Muscle of leg (tissue), 11 donors: Measurements from ENCODE around the gene DPH3. TPM values are rescaled to one million over a fixed set of nuclear protein-coding genes. Genes with fewer than 3 reads are reported as not detected.

Experiments used
- DNase-seq: peaks from one replicate; pipeline ENCODE4 v3.0.0; 2013
- H3K27ac ChIP-seq: one replicate; pipeline ENCODE4 v1.5.1; 2013; ENCODE audit warnings: mild to moderate bottlenecking, low read length, control low read depth
- H3K27me3 ChIP-seq: one replicate; pipeline ENCODE4 v1.6.1; 2013; ENCODE audit warnings: low read length; ENCODE audit not compliant: control insufficient read depth, insufficient read depth
- H3K36me3 ChIP-seq: one replicate; pipeline ENCODE4 v1.6.1; 2013; ENCODE audit warnings: low read length; ENCODE audit not compliant: control insufficient read depth, insufficient read depth
- H3K4me1 ChIP-seq: one replicate; pipeline ENCODE4 v1.6.1; 2013; ENCODE audit warnings: low read length; ENCODE audit not compliant: control insufficient read depth, insufficient read depth
- H3K4me3 ChIP-seq: one replicate; pipeline ENCODE4 v1.5.1; 2013; ENCODE audit warnings: low read length, control low read depth
- H3K9me3 ChIP-seq: replicated peaks from 2 replicates; pipeline ENCODE4 v1.6.1; 2013; ENCODE audit warnings: low read depth, low read length; ENCODE audit not compliant: control insufficient read depth
- WGBS: methylation state at CpG from one replicate; pipeline ENCODE4 v1.1.5; 2013; ENCODE audit warnings: missing lambda C conversion rate; ENCODE audit not compliant: insufficient coverage; 5-methylcytosine and 5-hydroxymethylcytosine counted together
- polyA plus RNA-seq, 8 donors: library from polyadenylated mRNA; unstranded; fragments of 120-200 nt; gene quantifications; one replicate each; pipeline versions ENCODE4 v1.2.1 to v1.2.3, GENCODE V29; 2013; ENCODE audit warnings: inconsistent platforms in 1 of 8, low replicate concordance in 1 of 8; ENCODE audit not compliant: insufficient read length in 8 of 8, insufficient read depth in 1 of 8
- total RNA-seq: library from RNA; stranded (reverse); fragments of 120-200 nt; gene quantifications from one replicate; pipeline ENCODE4 v1.2.4, GENCODE V29; 2013

Gene DPH3
- total and polyA plus RNA-seq, 9 donors = 15.5 to 26.1 (median 23.6) TPM

DNA sequence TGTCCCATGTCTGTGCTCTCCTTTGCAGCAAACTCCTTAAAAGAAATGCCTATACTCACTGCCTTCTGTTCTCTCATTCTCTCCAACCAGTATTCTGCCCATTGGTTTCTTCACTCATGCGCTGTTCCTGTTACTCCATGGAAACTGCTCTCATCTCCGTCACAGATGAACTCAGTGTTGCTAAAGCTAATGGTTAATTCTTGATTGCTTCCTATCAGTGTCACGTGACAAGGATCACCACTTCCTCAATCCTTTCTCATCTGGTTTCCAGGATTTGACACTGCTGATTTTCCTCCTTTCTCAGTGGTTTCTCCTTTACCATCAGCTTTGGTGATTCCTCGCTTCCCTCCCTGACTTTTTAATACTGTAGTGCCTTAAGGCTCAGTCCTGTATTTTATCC, 2.6 kb downstream of the DPH3 start:
- DNase-seq = no peak
- 81% methylated on average over 4 of the region's 4 CpGs for WGBS
- Histone ChIP-seq H3K27me3 (no peaks in the 10 kb centered on the region), H3K4me1 (peaks cover 13% of the 10 kb centered on the region), H3K27ac (no peak overlapping the region), H3K36me3 (peaks cover 13% of the 10 kb centered on the region), H3K9me3 (no peaks in the 10 kb centered on the region), H3K4me3 (no peak overlapping the region)

DNA sequence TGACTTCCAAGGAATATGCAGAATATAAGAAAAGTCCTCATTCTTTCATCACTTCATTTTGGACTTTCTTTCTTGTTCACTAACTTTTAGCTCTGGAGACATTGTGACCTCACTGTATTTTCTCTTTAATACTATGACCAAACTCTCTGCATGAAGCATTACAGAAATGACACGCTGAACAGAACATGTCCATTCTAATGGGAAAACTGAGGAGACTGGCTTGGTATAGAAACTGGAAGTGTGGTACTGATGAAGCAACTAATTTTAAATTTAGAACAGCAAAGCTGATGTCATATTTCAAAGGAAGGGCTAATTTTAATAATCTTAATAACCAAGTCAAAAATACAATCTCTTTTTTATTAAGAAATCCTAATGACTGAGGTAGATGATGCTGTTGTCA, 4.7 kb downstream of the DPH3 start:
- no peak for DNase-seq
- WGBS = no CpG with 5 or more reads among the region's 1 CpG
- Histone ChIP-seq H3K36me3 (peaks cover 13% of the 10 kb centered on the region), H3K4me1 (peaks cover 6% of the 10 kb centered on the region), H3K27me3 (no peaks in the 10 kb centered on the region), H3K9me3 (no peaks in the 10 kb centered on the region), H3K4me3 (no peak overlapping the region), H3K27ac (no peak overlapping the region)

DNA sequence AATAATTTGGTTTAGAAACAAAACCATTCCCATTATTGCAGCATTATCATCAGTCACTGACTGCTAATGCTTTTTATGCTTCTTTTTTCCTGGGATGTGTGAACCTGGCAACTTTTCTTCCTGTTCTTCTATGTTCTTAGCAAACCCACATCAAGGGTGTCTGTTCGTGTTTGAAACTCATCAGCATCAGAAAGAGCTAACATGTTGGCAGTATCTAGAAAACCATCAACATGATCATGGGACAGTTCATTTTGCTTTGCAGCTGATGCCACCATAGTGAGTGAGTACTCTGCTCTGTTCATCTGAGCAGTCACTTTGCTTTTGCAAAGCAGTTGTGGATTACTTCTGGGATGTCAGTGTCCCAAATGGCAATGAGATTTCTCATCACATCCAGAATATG, 5.9 kb downstream of the DPH3 start:
- Histone ChIP-seq H3K36me3 (peaks cover 13% of the 10 kb centered on the region), H3K27ac (no peak overlapping the region), H3K4me3 (no peak overlapping the region), H3K9me3 (no peaks in the 10 kb centered on the region), H3K27me3 (no peaks in the 10 kb centered on the region), H3K4me1 (peaks cover 2% of the 10 kb centered on the region)
- DNase-seq = no peak
- WGBS = no CpG with 5 or more reads among the region's 1 CpG

DNA sequence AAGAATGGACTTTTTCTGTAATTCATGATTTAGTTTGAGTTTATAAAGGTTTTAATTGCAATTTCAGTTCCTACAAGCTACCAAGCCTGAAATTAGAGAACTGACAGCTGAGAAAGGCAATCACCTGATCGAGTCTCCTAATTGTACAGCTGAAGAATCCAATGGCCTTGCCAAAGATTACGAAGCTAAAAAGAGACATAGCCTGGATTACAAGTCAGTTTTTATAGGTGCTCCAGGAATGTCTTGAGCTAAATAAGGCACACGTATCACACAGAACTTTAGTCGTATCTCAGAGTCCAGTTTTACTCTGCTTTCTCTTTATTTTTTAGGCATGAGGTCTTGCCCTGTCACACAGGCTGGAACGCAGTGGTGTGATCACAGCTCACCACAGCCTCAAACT, 6.6 kb downstream of the DPH3 start:
- Histone ChIP-seq H3K4me3 (no peak overlapping the region), H3K27ac (no peak overlapping the region), H3K36me3 (peaks cover 13% of the 10 kb centered on the region), H3K9me3 (no peaks in the 10 kb centered on the region), H3K27me3 (no peaks in the 10 kb centered on the region), H3K4me1 (peaks cover 2% of the 10 kb centered on the region)
- 75% methylated on average over 2 of the region's 5 CpGs for WGBS
- no peak for DNase-seq

DNA sequence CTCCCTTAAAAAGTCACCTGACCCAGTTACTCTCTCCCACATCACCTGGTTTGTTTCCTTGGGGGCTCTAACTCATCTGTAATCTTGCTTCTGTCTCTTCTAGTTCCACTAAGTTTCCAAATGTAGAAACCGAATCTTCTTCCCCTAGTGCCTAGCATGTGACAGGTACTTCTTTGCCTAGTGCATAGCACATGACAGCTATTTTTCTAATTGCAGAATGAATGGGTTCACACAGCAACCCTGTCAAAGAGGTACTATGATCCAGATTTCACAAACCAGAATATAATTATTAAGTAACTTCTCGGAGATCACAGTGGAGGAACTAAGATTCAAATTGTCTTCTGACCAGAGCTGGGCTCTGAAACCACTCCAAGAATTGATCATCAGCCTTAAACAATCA, 7.4 kb downstream of the DPH3 start:
- Histone ChIP-seq H3K27ac (no peak overlapping the region), H3K27me3 (no peaks in the 10 kb centered on the region), H3K4me3 (no peak overlapping the region), H3K9me3 (no peaks in the 10 kb centered on the region), H3K4me1 (peaks cover 2% of the 10 kb centered on the region), H3K36me3 (peaks cover 10% of the 10 kb centered on the region)
- DNase-seq = no peak
- 89% methylated on average over 1 of the region's 2 CpGs for WGBS

DNA sequence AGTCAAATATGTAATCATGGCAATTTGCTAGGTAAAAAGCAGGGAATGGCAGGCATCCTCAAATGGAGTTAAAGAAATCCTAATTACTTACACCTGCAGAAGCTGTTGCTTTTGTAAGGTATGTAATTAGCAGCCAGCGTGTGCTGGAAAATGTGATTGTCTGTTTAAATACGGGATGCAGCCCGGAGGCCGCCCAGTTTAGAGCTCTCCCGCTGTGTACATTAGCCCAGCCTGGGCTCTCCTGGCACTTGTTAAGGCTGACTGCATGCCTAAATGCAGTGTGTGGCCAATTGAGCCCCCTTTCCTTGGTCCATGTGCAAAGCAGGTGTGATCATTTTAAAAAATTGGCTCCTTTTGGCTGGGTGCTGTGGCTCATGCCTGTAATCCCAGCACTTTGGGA, 9.0 kb downstream of the DPH3 start:
- no peak overlapping the region for H3K4me3 ChIP-seq
- H3K36me3 ChIP-seq = peaks cover 7% of the 10 kb centered on the region
- H3K27ac ChIP-seq = no peak overlapping the region
- H3K27me3 ChIP-seq = no peaks in the 10 kb centered on the region
- no peaks in the 10 kb centered on the region for H3K9me3 ChIP-seq
- no peak for DNase-seq
- 74% methylated on average over 4 of the region's 5 CpGs for WGBS
- peaks cover 2% of the 10 kb centered on the region for H3K4me1 ChIP-seq

DNA sequence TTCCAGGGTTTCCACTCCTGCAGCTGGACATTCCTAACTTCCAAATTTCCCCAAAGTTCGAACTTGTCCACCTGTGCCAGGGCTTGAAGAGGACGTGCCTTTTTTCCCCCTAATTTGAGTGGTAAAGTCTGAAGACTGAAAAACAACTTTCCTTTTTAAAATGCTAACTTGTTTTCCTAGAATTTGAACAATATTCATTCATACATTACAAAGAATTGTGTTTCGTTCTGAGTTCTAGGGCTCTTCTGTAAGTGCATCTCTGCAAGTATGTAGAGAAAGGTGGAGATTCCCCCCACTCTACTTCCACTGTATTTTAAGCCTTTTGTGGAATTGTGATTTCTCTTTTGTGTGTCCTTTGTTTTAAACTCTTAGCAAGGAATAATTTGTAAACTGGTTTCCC, 9.4 kb downstream of the DPH3 start:
- WGBS = no CpG with 5 or more reads among the region's 3 CpGs
- no peak overlapping the region for H3K27ac ChIP-seq
- H3K9me3 ChIP-seq = no peaks in the 10 kb centered on the region
- no peaks in the 10 kb centered on the region for H3K27me3 ChIP-seq
- no peak overlapping the region for H3K4me3 ChIP-seq
- DNase-seq = no peak
- peaks cover 2% of the 10 kb centered on the region for H3K4me1 ChIP-seq
- H3K36me3 ChIP-seq = peaks cover 7% of the 10 kb centered on the region

DNA sequence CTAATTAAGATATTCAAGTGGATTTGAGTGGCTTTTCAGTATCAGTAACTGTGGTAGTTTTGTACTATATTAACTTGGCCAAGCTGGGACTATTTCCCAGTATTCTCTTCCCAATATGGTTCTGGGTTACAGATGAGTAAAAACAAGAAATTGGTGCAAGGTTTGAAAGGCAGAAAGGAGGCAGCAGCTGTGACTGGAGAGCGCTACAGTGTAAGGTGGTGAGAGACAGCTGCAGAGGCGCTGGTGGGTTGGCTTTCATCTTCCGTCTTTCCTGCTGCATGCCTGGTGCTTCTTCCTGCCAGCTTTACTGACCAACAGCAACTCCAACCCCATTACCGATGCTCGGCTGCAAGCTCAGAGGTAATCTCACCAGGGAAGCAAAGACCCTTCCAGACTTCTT, 9.8 kb downstream of the DPH3 start:
- 71% methylated on average over 5 of the region's 5 CpGs for WGBS
- no peak overlapping the region for H3K4me3 ChIP-seq
- no peaks in the 10 kb centered on the region for H3K9me3 ChIP-seq
- no peak overlapping the region for H3K27ac ChIP-seq
- H3K4me1 ChIP-seq = peaks cover 2% of the 10 kb centered on the region
- H3K36me3 ChIP-seq = peaks cover 7% of the 10 kb centered on the region
- DNase-seq = no peak
- no peaks in the 10 kb centered on the region for H3K27me3 ChIP-seq

DNA sequence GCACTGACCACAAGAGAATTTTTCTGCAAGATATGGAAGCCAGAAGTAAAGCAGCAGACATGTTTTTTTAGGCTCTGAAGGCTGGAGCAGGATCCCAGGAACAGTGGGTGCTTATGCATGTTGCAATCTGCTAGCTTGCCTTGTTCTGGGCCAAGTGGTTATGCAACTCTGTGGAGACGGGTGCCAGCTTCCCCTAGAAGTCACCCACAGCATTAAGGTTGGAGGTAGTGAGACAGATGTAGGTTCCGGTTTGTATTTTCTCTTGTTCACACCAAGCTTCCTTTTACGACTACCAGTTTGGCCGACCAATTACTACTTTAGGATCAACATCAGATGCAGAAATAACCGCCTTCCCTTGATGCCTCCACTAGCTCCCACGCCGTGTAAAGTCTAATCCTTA, 11.1 kb downstream of the DPH3 start:
- Histone ChIP-seq H3K36me3 (no peaks in the 10 kb centered on the region), H3K27ac (no peak overlapping the region), H3K9me3 (no peaks in the 10 kb centered on the region), H3K4me1 (peaks cover 2% of the 10 kb centered on the region), H3K4me3 (no peak overlapping the region), H3K27me3 (no peaks in the 10 kb centered on the region)
- peak; percentile 32 for DNase-seq
- 71% methylated on average over 3 of the region's 7 CpGs for WGBS

DNA sequence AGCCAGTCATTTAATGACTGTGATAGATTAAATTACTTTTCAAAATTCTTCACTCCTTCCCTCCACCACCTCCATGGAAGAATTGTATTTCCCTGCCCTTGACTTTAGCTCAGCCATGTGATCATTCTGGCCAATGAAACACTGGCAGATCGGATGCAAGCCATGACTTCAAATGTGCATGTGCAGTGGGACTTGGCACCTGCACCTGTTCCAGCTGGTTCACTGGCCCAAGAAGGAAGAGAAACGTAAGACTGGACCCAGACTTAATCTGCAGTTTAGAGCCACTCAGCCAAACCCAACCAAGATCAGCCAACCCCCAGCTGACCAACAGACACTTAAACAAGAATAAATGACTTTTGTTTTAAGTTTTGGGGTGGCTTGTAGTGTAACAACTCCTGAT, 11.8 kb downstream of the DPH3 start:
- Histone ChIP-seq H3K4me3 (no peak overlapping the region), H3K4me1 (no peaks in the 10 kb centered on the region), H3K27ac (no peak overlapping the region), H3K36me3 (no peaks in the 10 kb centered on the region), H3K27me3 (no peaks in the 10 kb centered on the region), H3K9me3 (no peaks in the 10 kb centered on the region)
- WGBS = 60% methylated on average over 1 of the region's 2 CpGs
- DNase-seq = no peak

DNA sequence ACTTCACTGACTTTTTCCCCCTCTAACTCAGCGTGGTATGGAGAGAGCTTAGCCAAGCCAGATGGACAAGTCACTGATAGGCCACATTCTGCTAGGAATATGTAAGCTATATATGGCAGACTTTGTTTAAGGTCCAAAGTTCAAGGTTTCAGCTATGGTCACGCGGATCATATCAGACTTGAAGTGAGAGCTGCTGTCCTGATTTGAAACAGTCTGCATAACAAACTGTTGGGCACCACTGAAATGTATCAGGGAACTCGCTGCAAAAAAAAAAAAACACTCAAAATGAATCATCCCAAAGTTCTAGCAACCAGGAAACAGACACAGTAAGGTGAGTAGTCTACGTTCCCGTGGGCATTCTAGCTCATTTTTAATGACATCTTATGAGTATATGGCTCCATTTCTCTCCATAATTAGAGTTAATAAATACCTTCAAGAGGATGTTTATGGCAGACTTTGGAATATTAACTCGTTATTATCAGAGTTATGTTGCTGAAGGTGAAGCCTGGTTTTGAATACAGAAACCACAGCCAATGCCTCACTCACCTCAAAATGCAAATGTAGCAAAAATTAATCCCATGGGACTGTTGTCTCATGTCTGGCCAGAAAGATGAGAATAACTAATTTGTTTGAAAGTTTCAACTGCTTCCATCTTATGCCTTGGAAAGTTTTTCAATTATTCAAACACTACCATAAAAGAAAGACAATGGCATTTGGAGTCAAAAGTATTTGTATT, 12.3 kb downstream of the DPH3 start:
- no CpG with 5 or more reads among the region's 7 CpGs for WGBS
- Histone ChIP-seq H3K4me1 (peaks cover 3% of the 10 kb centered on the region), H3K27ac (no peak overlapping the region), H3K36me3 (no peaks in the 10 kb centered on the region), H3K9me3 (no peaks in the 10 kb centered on the region), H3K27me3 (no peaks in the 10 kb centered on the region), H3K4me3 (no peak overlapping the region)
- no peak for DNase-seq
